GM12878 (cell line): ENCODE results near the gene SP110. TPM values are rescaled to one million over a fixed set of nuclear protein-coding genes. Genes with fewer than 3 reads are reported as not detected.

ENCODE experiments used
- ATAC-seq: fragments of 200-7000 bp; cut with Tn5 transposase; 3 replicates; pipeline ENCODE4 v1.9.1; 2020; ENCODE audit warnings: mild to moderate bottlenecking, moderate library complexity
- BruUV-seq: library from RNA; stranded (reverse); fragments of 400-500 nt; replicated peaks from 2 replicates; lab custom pipeline; 2021; lab: Mats Ljungman, UMichigan
- CTCF ChIA-PET: fragments of 300-600 bp; sonication (Branson Sonifier 250); formaldehyde crosslinking; extraction: SDS; loops from one replicate; lab custom pipeline; 2021; ENCODE audit warnings: inconsistent platforms; lab: Yijun Ruan, JAX
- POLR2A ChIA-PET: fragments of 350-600 bp; formaldehyde crosslinking; extraction: SDS; loops from one replicate; lab custom pipeline; 2021; ENCODE audit warnings: inconsistent platforms; lab: Charles Lee
- RAD21 ChIA-PET: fragments of 300-600 bp; sonication (Branson Sonifier 250); formaldehyde crosslinking; loops from one replicate; lab custom pipeline; 2023; ENCODE audit warnings: antibody characterized with exemption; ENCODE audit not compliant: unreplicated experiment; lab: Charles Lee
- SMC1A ChIA-PET: fragments of 300-600 bp; sonication (Branson Sonifier 250); formaldehyde crosslinking; loops from one replicate; lab custom pipeline; 2023; ENCODE audit not compliant: unreplicated experiment, uncharacterized antibody; lab: Charles Lee
- DNase-seq: peaks from one replicate; pipeline ENCODE4 v3.0.0-alpha.2; 2011; ENCODE audit warnings: low read depth, low spot score
- FAIRE-seq: peaks from 3 replicates; lab custom pipeline; 2011; peaks lifted over from hg19 to GRCh38; lab: Jason Lieb, UNC
- H2AFZ ChIP-seq: 2 replicates; pipeline ENCODE4 v1.6.0; 2011; ENCODE audit warnings: low read depth, low read length, control low read depth; ENCODE audit not compliant: control insufficient read depth
- H3K27ac ChIP-seq: 2 replicates; pipeline ENCODE4 v1.5.1; 2011; ENCODE audit warnings: control low read depth; ENCODE audit not compliant: control insufficient read depth, insufficient read depth
- H3K27me3 ChIP-seq, 2 experiments: replicated peaks in 1 of 2; 2 replicates each; pipeline versions ENCODE4 v1.6.0 to v1.6.1; 2011; ENCODE audit warnings: low read length in 1 of 2; ENCODE audit not compliant: control insufficient read depth in 2 of 2, insufficient read depth in 2 of 2
- H3K36me3 ChIP-seq, 2 experiments: 2 replicates each; pipeline ENCODE4 v1.5.1; 2011; ENCODE audit warnings: low read length in 1 of 2; ENCODE audit not compliant: control insufficient read depth in 2 of 2, insufficient read depth in 2 of 2
- H3K4me1 ChIP-seq: 2 replicates; pipeline ENCODE4 v1.6.1; 2011; ENCODE audit warnings: mild to moderate bottlenecking, low read length, moderate library complexity, mixed read lengths; ENCODE audit not compliant: control insufficient read depth, insufficient read depth
- H3K4me2 ChIP-seq: 2 replicates; pipeline ENCODE4 v1.6.0; 2011; ENCODE audit warnings: control low read depth; ENCODE audit not compliant: control insufficient read depth, insufficient read depth
- H3K4me3 ChIP-seq: fragments of 200-600 bp; sonication (generic); 2 replicates; pipeline ENCODE4 v1.5.1; 2016
- H3K79me2 ChIP-seq: 2 replicates; pipeline ENCODE4 v1.6.0; 2011; ENCODE audit warnings: low read length; ENCODE audit not compliant: control insufficient read depth, insufficient read depth
- H3K9ac ChIP-seq: 2 replicates; pipeline ENCODE4 v1.8.0; 2011; ENCODE audit warnings: low read length, control low read depth, mixed read lengths; ENCODE audit not compliant: control insufficient read depth, insufficient read depth
- H3K9me3 ChIP-seq: replicated peaks from 3 replicates; pipeline ENCODE4 v1.5.1; 2011; ENCODE audit warnings: mild to moderate bottlenecking, low read length; ENCODE audit not compliant: control insufficient read depth, insufficient read depth
- H4K20me1 ChIP-seq: 2 replicates; pipeline ENCODE4 v1.6.0; 2011; ENCODE audit not compliant: control insufficient read depth, insufficient read depth
- CEBPB ChIP-seq, 2 experiments: fragments of 150-350 bp in 1 of 2; IDR thresholded peaks; 2 replicates each; pipeline ENCODE4 v1.6.1; 2012 to 2014; ENCODE audit warnings: low read depth in 2 of 2, low read length in 2 of 2, borderline replicate concordance in 1 of 2, inconsistent platforms in 1 of 2
- FOXM1 ChIP-seq: IDR thresholded peaks from 2 replicates; pipeline ENCODE4 v1.6.1; 2012; ENCODE audit warnings: low read depth, mild to moderate bottlenecking, inconsistent platforms, low read length, moderate library complexity
- IRF5 ChIP-seq: fragments of 450-650 bp; IDR thresholded peaks from 2 replicates; pipeline ENCODE4 v1.6.1; 2017; ENCODE audit warnings: borderline replicate concordance
- POLR2A ChIP-seq: IDR thresholded peaks from 2 replicates; pipeline ENCODE4 v1.6.1; 2011; ENCODE audit warnings: low read depth, mild to moderate bottlenecking, low read length
- POU2F2 ChIP-seq: IDR thresholded peaks from 3 replicates; pipeline ENCODE4 v1.6.1; 2011; ENCODE audit warnings: low read depth, mild to moderate bottlenecking, low read length, borderline replicate concordance
- STAT1 ChIP-seq: fragments of 450-650 bp; conservative IDR thresholded peaks from 2 replicates; pipeline ENCODE4 v1.6.1; 2014; ENCODE audit warnings: antibody characterized with exemption, mild to moderate bottlenecking
- TCF7 ChIP-seq: IDR thresholded peaks from 2 replicates; pipeline ENCODE4 v1.6.1; 2014; ENCODE audit warnings: antibody characterized with exemption, borderline replicate concordance
- YBX1 ChIP-seq: fragments of 450-650 bp; IDR thresholded peaks from 2 replicates; pipeline ENCODE4 v1.6.1; 2016; ENCODE audit warnings: antibody characterized with exemption
- ZNF207 ChIP-seq: fragments of 450-650 bp; IDR thresholded peaks from 2 replicates; pipeline ENCODE4 v1.6.1; 2014; ENCODE audit warnings: antibody characterized with exemption, mild to moderate bottlenecking, borderline replicate concordance
- ZZZ3 ChIP-seq: IDR thresholded peaks from 2 replicates; pipeline ENCODE4 v1.6.1; 2011; ENCODE audit warnings: low read depth; ENCODE audit not compliant: control insufficient read depth, insufficient read length
- WGBS: methylation state at CpG from one replicate; pipeline ENCODE4 v1.1.6; 2016; ENCODE audit warnings: low lambda C conversion rate; ENCODE audit not compliant: insufficient replicate concordance, insufficient coverage; ENCODE audit errors: missing lambda C conversion rate; 5-methylcytosine and 5-hydroxymethylcytosine counted together
- in situ Hi-C: fragments of 300-500 bp; cut with MboI; formaldehyde crosslinking; loops from 9 replicates; pipeline ENCODE4 v1.14.3; 2018; ENCODE audit warnings: mixed read lengths
- intact Hi-C: fragments of 100-400 bp; cut with micrococcal nuclease; formaldehyde crosslinking; loops from one replicate; pipeline ENCODE4 v1.14.2; 2022; ENCODE audit not compliant: unreplicated experiment
- polyA plus RNA-seq, 11 experiments: library from polyadenylated mRNA; depleted of rRNA in 4 of 11; unstranded in 6 of 11; stranded (reverse) in 5 of 11; fragments of >200 nt; fragmentation: Nextera tagmentation in 4 of 11; fragmentation: Illumina TruSeq in 1 of 11; extraction: Ambion mirVana in 4 of 11; extraction: Trizol in 1 of 11; gene quantifications; 1 replicate in 1 of 11; 2 replicates in 10 of 11; pipeline versions ENCODE4 v1.2.1 to v1.2.3, GENCODE V29; 2011 to 2016; ENCODE audit warnings: inconsistent platforms in 2 of 11, missing spikeins in 2 of 11, low read depth in 1 of 11
- total RNA-seq, 4 experiments: library from RNA; depleted of rRNA in 3 of 4; stranded (reverse); fragments of >200 nt in 3 of 4; fragmentation: Illumina TruSeq in 1 of 4; extraction: Trizol in 1 of 4; gene quantifications; 2 replicates each; pipeline versions ENCODE4 v1.2.1 to v1.2.3, GENCODE V29; 2013 to 2021
- TF ChIP-seq, protein P1 (sequence below): fragments of 150-350 bp; IDR thresholded peaks from 2 replicates; pipeline ENCODE4 v1.6.1; 2014; ENCODE audit warnings: mild to moderate bottlenecking, low read depth, low read length

SP110 gene
- total and polyA plus RNA-seq, 10 of the 15 experiments (the other 5 are each of a cell fraction or from before 2014, with no cell fraction given): 81.2 to 149 (median 100) TPM

- Histone ChIP-seq H3K4me3 (no peak overlapping the region), H3K79me2 (no peaks in the 10 kb centered on the region), H3K27me3 (no peaks in the 10 kb centered on the region), H3K27ac (no peak overlapping the region), H3K36me3 (no peaks in the 10 kb centered on the region), H4K20me1 (no peaks in the 10 kb centered on the region), H2AFZ (no peak overlapping the region), H3K9me3 (peaks cover 3% of the 10 kb centered on the region; the same call in 2 of the 3 replicates), H3K9ac (no peak overlapping the region), H3K4me2 (no peak overlapping the region), H3K4me1 (0 out of 2 replicates have a peak, but pooled peaks cover 4% of the 10 kb centered on the region)
- in situ Hi-C loops: no loop called here
- POLR2A ChIA-PET: no interaction called here
- SMC1A ChIA-PET: interaction anchor here (0.6 kb wide), 1 partner anchor 438 kb away, joined by 3 read pairs; no protein-coding TSS in a partner anchor
- intact Hi-C loops: no loop called here
- no peak for TF ChIP-seq ZZZ3
- no peak for TF ChIP-seq TCF7
- no peak for TF ChIP-seq STAT1
- no peak for TF ChIP-seq POU2F2
- no peak for TF ChIP-seq CEBPB (IDR thresholded peaks at IDR 0.05; ENCODE audit: borderline replicate concordance in 1 of 2, low read depth in 2 of 2, low read length in 2 of 2)
- CTCF ChIA-PET: interaction anchor here (0.6 to 1.1 kb wide), 2 partner anchors 20 to 119 kb away, joined by 3 read pairs; no protein-coding TSS in a partner anchor
- no peak for FAIRE-seq
- BruUV-seq: no TSS peak
- DNase-seq: no peak
- ATAC-seq: no peak
- 60% methylated on average over 7 of the region's 7 CpGs for WGBS
- RAD21 ChIA-PET: no interaction called here
Measured at GRCh38 chr2:230128623-230129342, 91.0 kb downstream of the SP110 start.

GRCh38 chr2:230127195-230127594, 92.6 kb downstream of the SP110 start:
- Histone ChIP-seq H3K9me3 (no peaks in the 10 kb centered on the region), H3K9ac (no peak overlapping the region), H4K20me1 (no peaks in the 10 kb centered on the region), H3K27me3 (no peaks in the 10 kb centered on the region), H3K27ac (no peak overlapping the region), H3K36me3 (no peaks in the 10 kb centered on the region), H2AFZ (no peak overlapping the region), H3K4me2 (no peak overlapping the region), H3K79me2 (no peaks in the 10 kb centered on the region), H3K4me3 (no peak overlapping the region), H3K4me1 (0 out of 2 replicates have a peak, but pooled peaks cover 4% of the 10 kb centered on the region)
- POLR2A ChIA-PET: no interaction called here
- RAD21 ChIA-PET: no interaction called here
- BruUV-seq: no TSS peak
- in situ Hi-C loops: no loop called here
- FAIRE-seq (no peak), ATAC-seq (no peak), DNase-seq (no peak)
- CTCF ChIA-PET: interaction anchor here (1.0 kb wide), 1 partner anchor 293 kb away, joined by 3 read pairs; no protein-coding TSS in a partner anchor
- intact Hi-C loops: no loop called here
- WGBS: 100% methylated on average over 1 of the region's 1 CpG
- SMC1A ChIA-PET: no interaction called here
- TF ChIP-seq YBX1 (no peak), ZNF207 (no peak), FOXM1 (no peak), POLR2A (no peak), IRF5 (no peak)
- TF ChIP-seq, protein P1, sequence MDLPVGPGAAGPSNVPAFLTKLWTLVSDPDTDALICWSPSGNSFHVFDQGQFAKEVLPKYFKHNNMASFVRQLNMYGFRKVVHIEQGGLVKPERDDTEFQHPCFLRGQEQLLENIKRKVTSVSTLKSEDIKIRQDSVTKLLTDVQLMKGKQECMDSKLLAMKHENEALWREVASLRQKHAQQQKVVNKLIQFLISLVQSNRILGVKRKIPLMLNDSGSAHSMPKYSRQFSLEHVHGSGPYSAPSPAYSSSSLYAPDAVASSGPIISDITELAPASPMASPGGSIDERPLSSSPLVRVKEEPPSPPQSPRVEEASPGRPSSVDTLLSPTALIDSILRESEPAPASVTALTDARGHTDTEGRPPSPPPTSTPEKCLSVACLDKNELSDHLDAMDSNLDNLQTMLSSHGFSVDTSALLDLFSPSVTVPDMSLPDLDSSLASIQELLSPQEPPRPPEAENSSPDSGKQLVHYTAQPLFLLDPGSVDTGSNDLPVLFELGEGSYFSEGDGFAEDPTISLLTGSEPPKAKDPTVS: no peak
